Loucy (cell line): ENCODE measurements around the gene GREB1.

Source experiments
- H2AFZ ChIP-seq: fragments of 200-600 bp; sonication (generic); 2 replicates; pipeline ENCODE4 v1.6.0; 2016; ENCODE audit warnings: antibody characterized with exemption, mild to moderate bottlenecking, low read length, moderate library complexity
- H3F3A ChIP-seq: fragments of 200-600 bp; 2 replicates; pipeline ENCODE4 v1.6.0; 2016; ENCODE audit warnings: antibody characterized with exemption, low read depth, mild to moderate bottlenecking
- H3K27me3 ChIP-seq: fragments of 200-600 bp; sonication (generic); 2 replicates; pipeline ENCODE4 v1.6.1; 2014; ENCODE audit warnings: low read length, mild to moderate bottlenecking; ENCODE audit not compliant: insufficient read depth, poor library complexity, severe bottlenecking
- H3K36me3 ChIP-seq: fragments of 200-600 bp; sonication (generic); 2 replicates; pipeline ENCODE4 v1.6.1; 2016; ENCODE audit warnings: low read length; ENCODE audit not compliant: insufficient read depth
- H3K4me1 ChIP-seq: fragments of 200-600 bp; sonication (generic); 2 replicates; pipeline ENCODE4 v1.5.1; 2014; ENCODE audit warnings: low read length, mild to moderate bottlenecking; ENCODE audit not compliant: insufficient read depth, poor library complexity, severe bottlenecking
- H3K4me2 ChIP-seq: fragments of 200-600 bp; sonication (generic); 2 replicates; pipeline ENCODE4 v1.6.0; 2014; ENCODE audit warnings: antibody characterized with exemption, low read length, low read depth, mild to moderate bottlenecking; ENCODE audit not compliant: poor library complexity, severe bottlenecking
- H3K4me3 ChIP-seq: fragments of 200-600 bp; sonication (generic); 2 replicates; pipeline ENCODE4 v1.5.1; 2014; ENCODE audit warnings: low read length, mild to moderate bottlenecking, mixed read lengths; ENCODE audit not compliant: poor library complexity, severe bottlenecking
- H3K79me2 ChIP-seq: fragments of 200-600 bp; sonication (generic); 2 replicates; pipeline ENCODE4 v1.6.1; 2014; ENCODE audit warnings: low read length; ENCODE audit not compliant: insufficient read depth
- H3K9ac ChIP-seq: fragments of 200-600 bp; sonication (generic); 2 replicates; pipeline ENCODE4 v1.6.0; 2014; ENCODE audit warnings: mild to moderate bottlenecking, low read depth, low read length, moderate library complexity; ENCODE audit not compliant: poor library complexity, severe bottlenecking
- H3K9me2 ChIP-seq: fragments of 200-600 bp; sonication (generic); replicated peaks from 2 replicates; pipeline ENCODE4 v1.6.1; 2016; ENCODE audit warnings: low read depth, low read length, mixed read lengths
- H3K9me3 ChIP-seq: fragments of 200-600 bp; sonication (generic); 2 replicates; pipeline ENCODE4 v1.6.1; 2014; ENCODE audit warnings: mild to moderate bottlenecking, antibody characterized with exemption, low read length, low read depth; ENCODE audit not compliant: insufficient read depth
- H4K20me1 ChIP-seq: fragments of 200-600 bp; sonication (generic); 2 replicates; pipeline ENCODE4 v1.6.0; 2014; ENCODE audit warnings: antibody characterized with exemption, low read length, mild to moderate bottlenecking; ENCODE audit not compliant: insufficient read depth, poor library complexity, severe bottlenecking
- CTCF ChIP-seq: fragments of 200-600 bp; sonication (generic); conservative IDR thresholded peaks from 2 replicates; pipeline ENCODE4 v1.5.1; 2014; ENCODE audit warnings: mild to moderate bottlenecking, antibody characterized with exemption, low read length
- EZH2phosphoT487 ChIP-seq: fragments of 200-600 bp; IDR thresholded peaks from 2 replicates; pipeline ENCODE4 v1.6.1; 2018; ENCODE audit warnings: antibody characterized with exemption, mild to moderate bottlenecking, moderate library complexity, borderline replicate concordance

The GREB1 gene

DNA sequence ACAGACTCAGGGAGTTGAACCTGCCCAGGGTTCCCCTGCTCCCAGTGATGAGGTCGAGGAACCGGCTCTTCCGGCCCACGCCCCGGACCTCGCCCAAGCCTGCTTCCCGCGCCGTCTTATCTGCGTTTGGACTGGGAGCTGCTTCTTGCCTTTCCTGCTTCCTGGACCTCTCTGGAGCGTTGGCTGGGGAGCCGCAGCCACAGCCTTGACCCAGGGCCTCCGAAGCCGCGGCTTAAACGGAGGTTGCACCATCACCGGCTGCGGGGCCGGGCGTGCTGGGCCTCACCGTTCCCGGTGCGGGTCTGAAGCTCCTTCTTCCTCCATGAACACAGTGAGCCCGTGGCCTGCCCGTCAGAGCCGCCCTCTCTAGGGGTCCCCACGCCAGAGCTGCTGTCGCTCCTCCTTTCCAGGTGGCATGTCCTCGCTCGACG is 122.8 kb downstream of the GREB1 start:
- Histone ChIP-seq H4K20me1 (no peaks in the 10 kb centered on the region), H3K36me3 (no peaks in the 10 kb centered on the region), H3K9me3 (no peaks in the 10 kb centered on the region), H2AFZ (no peak overlapping the region), H3K4me3 (no peak overlapping the region), H3K79me2 (no peaks in the 10 kb centered on the region), H3K27me3 (no peaks in the 10 kb centered on the region), H3F3A (no peaks in the 10 kb centered on the region), H3K4me2 (no peak overlapping the region), H3K4me1 (peaks cover 5% of the 10 kb centered on the region), H3K9me2 (no peaks in the 10 kb centered on the region), H3K9ac (no peak overlapping the region)
- no peak for TF ChIP-seq EZH2phosphoT487
- no peak for TF ChIP-seq CTCF

GRCh38 chr2:11657195-11657594 is 123.3 kb downstream of the GREB1 start:
- no peaks in the 10 kb centered on the region for H3K79me2 ChIP-seq
- TF ChIP-seq EZH2phosphoT487, result no peak
- no peak for TF ChIP-seq CTCF
- no peak overlapping the region for H2AFZ ChIP-seq
- H3K4me1 ChIP-seq, result peaks cover 10% of the 10 kb centered on the region
- H3K9me2 ChIP-seq, result no peaks in the 10 kb centered on the region
- H3K9ac ChIP-seq, result no peak overlapping the region
- H3K36me3 ChIP-seq, result no peaks in the 10 kb centered on the region
- H3K4me3 ChIP-seq, result no peak overlapping the region
- H3F3A ChIP-seq, result no peaks in the 10 kb centered on the region
- no peaks in the 10 kb centered on the region for H3K27me3 ChIP-seq
- H3K4me2 ChIP-seq, result no peak overlapping the region
- no peaks in the 10 kb centered on the region for H4K20me1 ChIP-seq
- H3K9me3 ChIP-seq, result no peaks in the 10 kb centered on the region

DNA sequence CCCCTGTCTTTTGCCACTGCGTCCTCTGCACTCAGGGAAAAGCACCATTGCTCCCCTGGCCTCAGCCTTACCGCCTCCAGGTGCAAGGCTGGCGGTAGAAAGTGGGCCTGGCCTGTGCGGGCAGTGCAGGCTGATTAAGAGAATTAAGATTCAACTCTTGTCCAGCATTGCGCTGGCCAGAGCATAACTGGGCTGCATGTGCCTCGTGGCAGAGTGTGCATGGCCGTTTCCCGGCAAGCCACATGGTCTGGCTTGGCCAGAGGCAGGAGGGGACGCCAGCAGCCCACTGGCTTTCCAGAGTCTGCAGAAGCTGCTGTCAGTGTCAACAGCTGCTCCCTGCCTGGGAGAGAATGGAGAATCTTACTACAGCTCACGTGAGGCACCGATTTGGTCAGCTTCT is 123.8 kb downstream of the GREB1 start:
- Histone ChIP-seq H4K20me1 (no peaks in the 10 kb centered on the region), H3F3A (no peaks in the 10 kb centered on the region), H3K27me3 (no peaks in the 10 kb centered on the region), H3K9me2 (no peaks in the 10 kb centered on the region), H3K36me3 (no peaks in the 10 kb centered on the region), H3K4me1 (peaks cover 10% of the 10 kb centered on the region), H3K79me2 (no peaks in the 10 kb centered on the region), H3K9ac (no peak overlapping the region), H2AFZ (no peak overlapping the region), H3K4me3 (no peak overlapping the region), H3K4me2 (no peak overlapping the region), H3K9me3 (peaks cover 1% of the 10 kb centered on the region; the same call in 1 of the 2 replicates)
- TF ChIP-seq CTCF (no peak), EZH2phosphoT487 (no peak)
